Measurements from ENCODE around the gene SSPN.
A peak's percentile ranks its signal among the peaks of the same experiment; 100 is the strongest.

Gene SSPN

DNA sequence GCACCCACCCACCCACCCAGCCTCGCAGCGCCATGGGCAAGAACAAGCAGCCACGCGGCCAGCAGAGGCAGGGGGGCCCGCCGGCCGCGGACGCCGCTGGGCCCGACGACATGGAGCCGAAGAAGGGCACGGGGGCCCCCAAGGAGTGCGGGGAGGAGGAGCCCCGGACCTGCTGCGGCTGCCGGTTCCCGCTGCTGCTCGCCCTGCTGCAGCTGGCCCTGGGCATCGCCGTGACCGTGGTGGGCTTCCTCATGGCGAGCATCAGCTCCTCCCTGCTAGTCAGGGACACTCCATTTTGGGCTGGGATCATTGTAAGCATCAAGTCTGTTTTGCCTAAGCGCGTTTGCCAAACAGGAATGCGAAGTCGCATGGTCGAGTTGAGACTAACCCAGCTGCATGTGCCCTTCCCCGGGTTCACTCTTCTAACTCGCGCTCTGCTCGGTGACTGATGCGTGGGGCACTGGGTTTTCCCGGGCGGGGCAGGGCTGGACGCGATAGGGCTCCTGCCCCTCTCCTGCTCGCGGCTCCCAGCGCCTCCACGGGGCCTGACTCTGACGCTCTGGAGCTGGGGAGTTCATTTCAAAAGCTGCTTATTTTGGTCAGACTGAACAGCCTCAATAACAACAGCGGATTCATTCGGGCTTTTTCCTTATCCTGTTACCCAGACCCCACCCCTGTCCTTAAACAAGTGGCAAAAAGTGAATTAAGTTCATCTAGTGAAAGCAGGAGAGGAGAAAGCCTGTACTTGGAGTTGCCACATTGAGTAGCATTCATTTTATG is 458 bp downstream of the SSPN start:
- peak overlapping the region; percentile 47 for H3K4me3 ChIP-seq (replicated peaks; ENCODE audit: low read depth, low read length)
- peak; percentile 38 for DNase-seq (ENCODE audit: low read depth)
- TF ChIP-seq, protein P1, sequence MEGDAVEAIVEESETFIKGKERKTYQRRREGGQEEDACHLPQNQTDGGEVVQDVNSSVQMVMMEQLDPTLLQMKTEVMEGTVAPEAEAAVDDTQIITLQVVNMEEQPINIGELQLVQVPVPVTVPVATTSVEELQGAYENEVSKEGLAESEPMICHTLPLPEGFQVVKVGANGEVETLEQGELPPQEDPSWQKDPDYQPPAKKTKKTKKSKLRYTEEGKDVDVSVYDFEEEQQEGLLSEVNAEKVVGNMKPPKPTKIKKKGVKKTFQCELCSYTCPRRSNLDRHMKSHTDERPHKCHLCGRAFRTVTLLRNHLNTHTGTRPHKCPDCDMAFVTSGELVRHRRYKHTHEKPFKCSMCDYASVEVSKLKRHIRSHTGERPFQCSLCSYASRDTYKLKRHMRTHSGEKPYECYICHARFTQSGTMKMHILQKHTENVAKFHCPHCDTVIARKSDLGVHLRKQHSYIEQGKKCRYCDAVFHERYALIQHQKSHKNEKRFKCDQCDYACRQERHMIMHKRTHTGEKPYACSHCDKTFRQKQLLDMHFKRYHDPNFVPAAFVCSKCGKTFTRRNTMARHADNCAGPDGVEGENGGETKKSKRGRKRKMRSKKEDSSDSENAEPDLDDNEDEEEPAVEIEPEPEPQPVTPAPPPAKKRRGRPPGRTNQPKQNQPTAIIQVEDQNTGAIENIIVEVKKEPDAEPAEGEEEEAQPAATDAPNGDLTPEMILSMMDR (IDR thresholded peaks at IDR 0.05; ENCODE audit: low read length, missing control alignments): no peak

DNA sequence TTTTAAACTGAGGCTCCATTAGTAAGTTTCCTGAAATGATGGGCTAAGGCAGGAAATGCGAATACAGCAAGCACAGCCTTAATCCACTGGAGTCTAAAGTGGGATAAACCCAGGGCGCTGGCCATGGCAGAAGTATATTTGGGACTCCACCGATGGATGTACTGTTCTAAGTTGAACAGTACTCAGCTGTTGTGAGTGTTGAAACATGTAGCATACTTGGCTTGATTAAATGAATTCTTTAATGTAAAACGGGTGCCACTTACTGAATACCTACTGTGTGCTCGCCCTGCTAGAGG is 996 bp downstream of the SSPN start:
- TF ChIP-seq, protein P1 (IDR thresholded peaks at IDR 0.05; ENCODE audit: low read length, missing control alignments): no peak
- DNase-seq (ENCODE audit: low read depth): peak; percentile 24
- H3K4me3 ChIP-seq (replicated peaks; ENCODE audit: low read depth, low read length): peak overlapping the region; percentile 47

- H3K4me3 ChIP-seq (replicated peaks; ENCODE audit: low read depth, low read length): no peak overlapping the region
- TF ChIP-seq, protein P1 (IDR thresholded peaks at IDR 0.05; ENCODE audit: low read length, missing control alignments): no peak
- DNase-seq (ENCODE audit: low read depth): no peak
Observed at GRCh38 chr12:26197832-26198231, 2.5 kb downstream of the SSPN start.

DNA sequence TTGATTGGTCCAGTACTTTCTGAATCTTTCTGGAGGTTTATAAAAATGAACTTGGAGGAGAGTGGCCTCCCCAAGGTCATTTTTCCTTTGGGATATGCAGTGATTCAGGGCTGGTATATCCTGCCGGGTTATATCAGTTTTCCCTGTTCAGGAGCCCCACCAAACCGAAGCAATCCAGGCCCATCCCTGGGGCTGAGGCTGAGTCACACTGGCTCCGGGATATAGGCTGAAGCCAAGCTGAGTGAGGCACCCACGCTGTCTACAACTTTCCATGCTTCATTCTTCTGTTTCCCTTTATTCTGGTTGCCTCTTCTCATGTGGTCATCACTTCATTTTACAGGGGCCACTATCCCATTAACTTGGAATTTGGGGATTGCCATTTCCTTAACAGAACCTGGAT is 3.4 kb downstream of the SSPN start:
- peak; percentile 60 for DNase-seq (ENCODE audit: low read depth)
- H3K4me3 ChIP-seq (replicated peaks; ENCODE audit: low read depth, low read length): no peak overlapping the region
- TF ChIP-seq, protein P1 (IDR thresholded peaks at IDR 0.05; ENCODE audit: low read length, missing control alignments): no peak

GRCh38 chr12:26203167-26203780 is 7.9 kb downstream of the SSPN start:
- DNase-seq (ENCODE audit: low read depth): no peak
- TF ChIP-seq, protein P1 (IDR thresholded peaks at IDR 0.05; ENCODE audit: low read length, missing control alignments): no peak
- H3K4me3 ChIP-seq (replicated peaks; ENCODE audit: low read depth, low read length): no peak overlapping the region

GRCh38 chr12:26204612-26205289 is 9.4 kb downstream of the SSPN start:
- TF ChIP-seq, protein P1 (IDR thresholded peaks at IDR 0.05; ENCODE audit: low read length, missing control alignments): no peak
- H3K4me3 ChIP-seq (replicated peaks; ENCODE audit: low read depth, low read length): no peak overlapping the region
- DNase-seq (ENCODE audit: low read depth): peak; percentile 40
